H1 (cell line): Measurements from ENCODE around the gene PEX14. TPM values are rescaled to one million over a fixed set of nuclear protein-coding genes. Genes with fewer than 3 reads are reported as not detected.

Experiments used
- CTCF ChIA-PET: fragments of 300-600 bp; sonication (Branson Sonifier 250); formaldehyde crosslinking; loops from one replicate; lab custom pipeline; 2021; ENCODE audit not compliant: partially characterized antibody; lab: Charles Lee
- POLR2A ChIA-PET: fragments of 300-600 bp; sonication (Branson Sonifier 250); formaldehyde crosslinking; loops from one replicate; lab custom pipeline; 2021; ENCODE audit warnings: inconsistent platforms; ENCODE audit not compliant: partially characterized antibody; lab: Charles Lee
- DNase-seq, 2 experiments: peaks; one replicate each; pipeline versions ENCODE4 v3.0.0 to v3.0.0-alpha.2; 2010 to 2022; ENCODE audit warnings: low spot score in 2 of 2, low read depth in 1 of 2, mixed read lengths in 1 of 2
- FAIRE-seq: peaks from 2 replicates; lab custom pipeline; 2011; peaks lifted over from hg19 to GRCh38; lab: Jason Lieb, UNC
- H2AFZ ChIP-seq: 2 replicates; pipeline ENCODE4 v1.8.1; 2012; ENCODE audit warnings: low read length, inconsistent platforms
- H2AK5ac ChIP-seq: 2 replicates; pipeline ENCODE4 v1.6.1; 2013; ENCODE audit warnings: low read depth, low read length
- H2BK120ac ChIP-seq: replicated peaks from 2 replicates; pipeline ENCODE3; 2013; ENCODE audit warnings: low read depth, low read length, inconsistent platforms
- H2BK12ac ChIP-seq: 2 replicates; pipeline ENCODE4 v1.6.1; 2013; ENCODE audit warnings: low read depth, low read length
- H2BK15ac ChIP-seq: 2 replicates; pipeline ENCODE4 v1.6.1; 2013; ENCODE audit warnings: low read length
- H2BK20ac ChIP-seq: 2 replicates; pipeline ENCODE4 v1.6.1; 2013; ENCODE audit warnings: low read length
- H2BK5ac ChIP-seq: 2 replicates; pipeline ENCODE4 v1.6.1; 2013; ENCODE audit warnings: low read depth, low read length
- H3K14ac ChIP-seq: 2 replicates; pipeline ENCODE4 v1.6.1; 2013; ENCODE audit warnings: inconsistent platforms; ENCODE audit not compliant: insufficient read length
- H3K18ac ChIP-seq: 2 replicates; pipeline ENCODE4 v1.6.1; 2013; ENCODE audit warnings: low read length; ENCODE audit errors: extremely low read depth
- H3K23ac ChIP-seq: 2 replicates; pipeline ENCODE4 v1.6.1; 2013; ENCODE audit warnings: inconsistent platforms; ENCODE audit not compliant: insufficient read length
- H3K23me2 ChIP-seq: 2 replicates; pipeline ENCODE4 v1.6.1; 2013; ENCODE audit warnings: low read depth, low read length
- H3K27ac ChIP-seq: 2 replicates; pipeline ENCODE4 v1.6.1; 2011; ENCODE audit warnings: low read depth, low read length, inconsistent platforms
- H3K27me3 ChIP-seq, 4 experiments: replicated peaks in 1 of 4; 1 replicate in 1 of 4; 2 replicates in 3 of 4; pipeline versions ENCODE4 v1.6.1 to v1.8.1; 2011 to 2013; ENCODE audit warnings: low read length in 3 of 4, mild to moderate bottlenecking in 3 of 4, inconsistent platforms in 2 of 4, mixed read lengths in 2 of 4, moderate library complexity in 1 of 4; ENCODE audit not compliant: control insufficient read depth in 3 of 4, insufficient read depth in 3 of 4; ENCODE audit errors: extremely low read depth in 1 of 4
- H3K36me3 ChIP-seq, 4 experiments: 2 replicates each; pipeline versions ENCODE4 v1.6.1 to v1.8.1; 2011 to 2013; ENCODE audit warnings: mild to moderate bottlenecking in 4 of 4, low read length in 3 of 4, moderate library complexity in 2 of 4, control low read depth in 1 of 4, inconsistent platforms in 1 of 4; ENCODE audit not compliant: insufficient read depth in 4 of 4, control insufficient read depth in 2 of 4
- H3K4ac ChIP-seq: replicated peaks from 2 replicates; pipeline ENCODE3; 2013; ENCODE audit warnings: low read length, low read depth, mixed read lengths, inconsistent platforms; ENCODE audit not compliant: insufficient read length
- H3K4me1 ChIP-seq, 4 experiments: replicated peaks in 1 of 4; 1 replicate in 1 of 4; 2 replicates in 3 of 4; pipeline versions ENCODE4 v1.6.1 to v1.8.1; 2011 to 2013; ENCODE audit warnings: low read length in 3 of 4, inconsistent platforms in 2 of 4, mixed read lengths in 1 of 4; ENCODE audit not compliant: insufficient read depth in 4 of 4, control insufficient read depth in 3 of 4
- H3K4me2 ChIP-seq, 2 experiments: 2 replicates each; pipeline versions ENCODE4 v1.6.1 to v1.8.1; 2011 to 2013; ENCODE audit warnings: low read depth in 2 of 2, low read length in 2 of 2, control low read depth in 1 of 2, inconsistent platforms in 1 of 2, mild to moderate bottlenecking in 1 of 2; ENCODE audit not compliant: insufficient read depth in 1 of 2
- H3K4me3 ChIP-seq, 4 experiments: fragments of 200-600, 300-600 bp in 1 of 4; sonication (generic), shearing (Covaris generic), sonication (Bioruptor Twin) in 1 of 4; 2 replicates each; pipeline versions ENCODE4 v1.5.1 to v1.8.1; 2011 to 2016; ENCODE audit warnings: low read length in 4 of 4, low read depth in 3 of 4, control low read depth in 2 of 4, inconsistent platforms in 2 of 4, mild to moderate bottlenecking in 2 of 4, mixed read lengths in 1 of 4, moderate library complexity in 1 of 4; ENCODE audit not compliant: insufficient read depth in 2 of 4; ENCODE audit errors: extremely low read depth in 1 of 4
- H3K56ac ChIP-seq: replicated peaks from 2 replicates; pipeline ENCODE3; 2013; ENCODE audit warnings: low read depth, mild to moderate bottlenecking, mixed read lengths, low read length, inconsistent platforms; ENCODE audit not compliant: insufficient read length
- H3K79me1 ChIP-seq: 2 replicates; pipeline ENCODE4 v1.6.1; 2013; ENCODE audit warnings: low read depth, low read length, control low read depth
- H3K79me2 ChIP-seq, 2 experiments: 2 replicates each; pipeline versions ENCODE4 v1.6.1 to v1.8.1; 2012 to 2013; ENCODE audit warnings: low read length in 2 of 2, mild to moderate bottlenecking in 2 of 2, inconsistent platforms in 1 of 2; ENCODE audit not compliant: insufficient read depth in 2 of 2, control insufficient read depth in 1 of 2
- H3K9ac ChIP-seq, 4 experiments: replicated peaks in 1 of 4; 1 replicate in 1 of 4; 2 replicates in 3 of 4; pipeline versions ENCODE4 v1.6.1 to v1.8.1; 2011 to 2013; ENCODE audit warnings: low read depth in 3 of 4, low read length in 3 of 4, control low read depth in 2 of 4, mild to moderate bottlenecking in 2 of 4, moderate library complexity in 2 of 4, inconsistent platforms in 1 of 4; ENCODE audit errors: extremely low read depth in 1 of 4
- H3K9me3 ChIP-seq, 2 experiments: 2 replicates each; pipeline versions ENCODE4 v1.6.1 to v1.8.1; 2012 to 2013; ENCODE audit warnings: mild to moderate bottlenecking in 2 of 2, moderate library complexity in 2 of 2, control low read depth in 1 of 2, inconsistent platforms in 1 of 2, low read depth in 1 of 2, low read length in 1 of 2, mixed read lengths in 1 of 2; ENCODE audit not compliant: insufficient read depth in 2 of 2
- H4K20me1 ChIP-seq, 2 experiments: replicated peaks in 1 of 2; 2 replicates each; pipeline versions ENCODE3 to v1.8.1; 2011 to 2013; ENCODE audit warnings: inconsistent platforms in 2 of 2, low read length in 2 of 2, mild to moderate bottlenecking in 1 of 2; ENCODE audit not compliant: insufficient read depth in 2 of 2, control insufficient read depth in 1 of 2
- H4K5ac ChIP-seq: 2 replicates; pipeline ENCODE4 v1.6.1; 2013; ENCODE audit warnings: low read length, low read depth, mixed read lengths, inconsistent platforms; ENCODE audit not compliant: insufficient read length
- H4K8ac ChIP-seq: 2 replicates; pipeline ENCODE4 v1.8.0; 2013; ENCODE audit warnings: mild to moderate bottlenecking, moderate library complexity, low read length, inconsistent platforms; ENCODE audit not compliant: insufficient read depth; ENCODE audit errors: extremely low read depth
- H4K91ac ChIP-seq: replicated peaks from 2 replicates; pipeline ENCODE3; 2013; ENCODE audit warnings: low read length, mixed read lengths, inconsistent platforms; ENCODE audit not compliant: insufficient read length
- CBX8 ChIP-seq: fragments of 300-800, 300-1000 bp; sonication (generic); IDR thresholded peaks from 2 replicates; pipeline ENCODE4 v1.7.1; 2016; ENCODE audit warnings: low read depth, low read length, borderline replicate concordance
- CREB1 ChIP-seq: IDR thresholded peaks from 2 replicates; pipeline ENCODE4 v1.6.1; 2012; ENCODE audit warnings: inconsistent platforms
- HDAC2 ChIP-seq, 2 experiments: fragments of 300-600 bp in 1 of 2; sonication (generic) in 1 of 2; IDR thresholded peaks; 2 replicates each; pipeline ENCODE4 v1.6.1; 2011 to 2012; ENCODE audit warnings: low read depth in 2 of 2, low read length in 2 of 2, mild to moderate bottlenecking in 2 of 2, moderate library complexity in 2 of 2, borderline replicate concordance in 1 of 2, inconsistent platforms in 1 of 2
- WGBS, 2 experiments: shearing (Covaris generic) in 1 of 2; methylation state at CpG; one replicate each; pipeline versions ENCODE4 v1.1.6 to v1.1.7; 2013 to 2015; ENCODE audit warnings: low lambda C conversion rate in 2 of 2, mixed read lengths in 2 of 2, inconsistent platforms in 1 of 2, low coverage in 1 of 2, missing lambda C conversion rate in 1 of 2; ENCODE audit not compliant: insufficient replicate concordance in 2 of 2, insufficient coverage in 1 of 2, insufficient read length in 1 of 2; ENCODE audit errors: extremely low coverage in 1 of 2, missing lambda C conversion rate in 1 of 2; 5-methylcytosine and 5-hydroxymethylcytosine counted together
- polyA plus RNA-seq, 7 experiments: library from polyadenylated mRNA; depleted of rRNA in 3 of 7; stranded (reverse) in 5 of 7; unstranded in 2 of 7; fragments of >200 nt in 5 of 7; fragments of 200-250 nt in 2 of 7; gene quantifications; 1 replicate in 5 of 7; 2 replicates in 1 of 7; 4 replicates in 1 of 7; pipeline versions ENCODE4 v1.2.1 to v1.2.3, GENCODE V29; 2011 to 2013; ENCODE audit warnings: missing spikeins in 2 of 7, mixed read lengths in 2 of 7
- total RNA-seq: library from RNA; stranded (reverse); fragmentation: NEBNext Ultra II Directional; extraction: Animal tissue kit (Norgen Biotek cat#: 25700); gene quantifications from 2 replicates; pipeline ENCODE4 v1.2.1, GENCODE V29; 2021

The PEX14 gene
- total and polyA plus RNA-seq, 2 of the 8 experiments (the other 6 are each of a cell fraction or from before 2014, with no cell fraction given) = 13.0 to 19.8 TPM

DNA sequence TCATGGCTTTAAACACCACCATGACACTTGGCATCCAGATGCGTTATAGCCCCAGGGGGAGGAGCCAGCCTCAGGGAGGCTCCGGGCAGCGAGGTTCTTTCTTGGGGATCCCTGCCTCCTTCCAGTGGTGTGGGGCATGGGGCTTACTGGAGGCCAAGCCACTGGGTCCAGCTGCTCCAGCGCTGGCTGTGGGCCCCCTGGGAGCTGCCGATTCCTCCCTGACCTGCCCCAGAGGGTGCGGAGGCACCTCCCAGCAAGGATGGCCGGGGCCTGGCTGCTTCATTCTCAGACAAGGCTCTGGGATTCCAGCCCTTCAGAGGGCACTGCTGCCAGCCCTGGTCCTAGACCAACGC, 159.3 kb downstream of the PEX14 start:
- H3K27ac ChIP-seq = no peak overlapping the region
- H4K8ac ChIP-seq = no peak overlapping the region; the same call in 1 of the 2 replicates
- no peak overlapping the region for H3K14ac ChIP-seq
- H3K4me1 ChIP-seq = peaks cover 4 to 31% (median 22%) of the 10 kb centered on the region in 4 experiments
- ChIA-PET CTCF (interaction anchor here (0.6 to 1.9 kb wide), 7 partner anchors 10 to 127 kb away, joined by 3 to 5 read pairs (median 4); no protein-coding TSS in a partner anchor), POLR2A (interaction anchor here (1.0 to 1.3 kb wide), 2 partner anchors 9 to 105 kb away, joined by 3 read pairs; no protein-coding TSS in a partner anchor)
- H4K20me1 ChIP-seq = no peaks in the 10 kb centered on the region
- H3K36me3 ChIP-seq = no peaks in the 10 kb centered on the region
- DNase-seq (no peak), FAIRE-seq (no peak)
- peaks cover 0 to 14% (median 12%) of the 10 kb centered on the region in 4 experiments; a peak in 5 of 7 replicates for H3K27me3 ChIP-seq
- peak overlapping the region; percentile 86; the same call in 1 of the 2 replicates for H2AK5ac ChIP-seq
- H4K5ac ChIP-seq = no peak overlapping the region
- no peak overlapping the region for H3K56ac ChIP-seq
- no peak overlapping the region for H2BK12ac ChIP-seq
- no peak overlapping the region for H3K4ac ChIP-seq
- H3K23ac ChIP-seq = no peak overlapping the region
- no peak overlapping the region for H3K4me3 ChIP-seq
- H3K23me2 ChIP-seq = peaks cover 2% of the 10 kb centered on the region; the same call in 1 of the 2 replicates
- no peak overlapping the region for H2BK120ac ChIP-seq
- H2BK5ac ChIP-seq = no peak overlapping the region
- no peaks in the 10 kb centered on the region for H3K9me3 ChIP-seq
- 95% methylated on average over 8 of the region's 8 CpGs; no CpG with 5 or more reads in 1 of the 2 experiments for WGBS, 2 experiments
- H3K18ac ChIP-seq = no peak overlapping the region; the same call in 1 of the 2 replicates
- H2BK20ac ChIP-seq = no peak overlapping the region
- 0 out of 2 replicates have a peak overlapping the region, but pooled peaks have one; percentile 31 for H2BK15ac ChIP-seq
- H2AFZ ChIP-seq = no peak overlapping the region
- H3K79me2 ChIP-seq = no peaks in the 10 kb centered on the region
- no peak overlapping the region for H3K9ac ChIP-seq
- H4K91ac ChIP-seq = no peak overlapping the region
- no peak overlapping the region for H3K4me2 ChIP-seq
- no peaks in the 10 kb centered on the region for H3K79me1 ChIP-seq
- TF ChIP-seq CBX8 = no peak
- TF ChIP-seq HDAC2 (IDR thresholded peaks at IDR 0.05; ENCODE audit: borderline replicate concordance in 1 of 2, low read depth in 2 of 2, low read length in 2 of 2) = no peak
- TF ChIP-seq CREB1 = no peak
